AG04450 (cell line): ENCODE results near the gene MSI2. TPM values are rescaled to one million over a fixed set of nuclear protein-coding genes. Genes with fewer than 3 reads are reported as not detected.

Experiments used
- CTCF ChIA-PET: fragments of 300-600, 350-600 bp; formaldehyde crosslinking; extraction: SDS; loops from one replicate; lab custom pipeline; 2022; ENCODE audit warnings: antibody characterized with exemption, inconsistent platforms; lab: Charles Lee
- POLR2A ChIA-PET: fragments of 350-600 bp; formaldehyde crosslinking; extraction: SDS; loops from one replicate; lab custom pipeline; 2021; ENCODE audit warnings: antibody characterized with exemption, inconsistent platforms; lab: Yijun Ruan, JAX
- DNase-seq: peaks from one replicate; pipeline ENCODE4 v3.0.0-alpha.2; 2011; ENCODE audit warnings: low read depth, low spot score
- H3K27ac ChIP-seq: one replicate; pipeline ENCODE4 v1.5.1; 2012; ENCODE audit warnings: low read depth, low read length, control low read depth
- H3K27me3 ChIP-seq: one replicate; pipeline ENCODE4 v1.6.0; 2012; ENCODE audit warnings: low read length; ENCODE audit not compliant: control insufficient read depth, insufficient read depth
- H3K4me3 ChIP-seq: 2 replicates; pipeline ENCODE4 v1.5.1; 2011; ENCODE audit warnings: mild to moderate bottlenecking, low read depth, low read length, control low read depth
- H3K9me3 ChIP-seq: 2 replicates; pipeline ENCODE4 v1.5.1; 2012; ENCODE audit warnings: low read length; ENCODE audit not compliant: control insufficient read depth, insufficient read depth
- polyA plus RNA-seq: library from polyadenylated mRNA; depleted of rRNA; stranded (reverse); fragments of >200 nt; gene quantifications from 2 replicates; pipeline ENCODE4 v1.2.3, GENCODE V29; 2011
- TF ChIP-seq, protein P1 (sequence below): IDR thresholded peaks from 2 replicates; pipeline ENCODE4 v1.5.1; 2011; ENCODE audit warnings: low read depth, low read length, control low read depth, inconsistent platforms

MSI2 gene
- polyA plus RNA-seq, 1 experiment = 26.2 TPM

DNA sequence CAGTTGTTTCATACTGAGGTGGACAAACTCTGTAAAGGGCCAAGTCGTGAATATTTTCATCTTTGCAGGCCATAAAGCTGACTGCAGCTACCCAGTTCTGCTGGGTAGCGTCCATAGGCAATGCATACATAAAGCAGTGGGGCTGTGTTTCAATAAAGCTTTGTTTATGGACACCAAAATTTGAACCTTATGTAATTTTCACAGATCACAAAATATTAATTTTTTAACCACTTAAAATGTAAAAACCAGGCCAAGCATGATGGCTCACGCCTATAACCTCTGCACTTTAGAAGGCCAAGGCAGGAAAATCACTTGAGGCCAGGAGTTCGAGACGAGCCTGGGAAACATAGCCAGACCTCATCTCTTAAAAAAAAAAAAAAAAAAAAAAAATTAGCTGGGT is 340.8 kb downstream of the MSI2 start:
- H3K9me3 ChIP-seq = peaks cover 9% of the 10 kb centered on the region
- peak overlapping the region; percentile 39 for H3K27ac ChIP-seq
- H3K27me3 ChIP-seq = no peaks in the 10 kb centered on the region
- no peak for DNase-seq
- ChIA-PET POLR2A (no interaction called here), CTCF (interaction anchor here (0.6 to 6.5 kb wide), 56 partner anchors 10 to 468 kb away, joined by 3 to 116 read pairs (median 5); partner anchors contain the start of gene MRPS23)
- TF ChIP-seq, protein P1, sequence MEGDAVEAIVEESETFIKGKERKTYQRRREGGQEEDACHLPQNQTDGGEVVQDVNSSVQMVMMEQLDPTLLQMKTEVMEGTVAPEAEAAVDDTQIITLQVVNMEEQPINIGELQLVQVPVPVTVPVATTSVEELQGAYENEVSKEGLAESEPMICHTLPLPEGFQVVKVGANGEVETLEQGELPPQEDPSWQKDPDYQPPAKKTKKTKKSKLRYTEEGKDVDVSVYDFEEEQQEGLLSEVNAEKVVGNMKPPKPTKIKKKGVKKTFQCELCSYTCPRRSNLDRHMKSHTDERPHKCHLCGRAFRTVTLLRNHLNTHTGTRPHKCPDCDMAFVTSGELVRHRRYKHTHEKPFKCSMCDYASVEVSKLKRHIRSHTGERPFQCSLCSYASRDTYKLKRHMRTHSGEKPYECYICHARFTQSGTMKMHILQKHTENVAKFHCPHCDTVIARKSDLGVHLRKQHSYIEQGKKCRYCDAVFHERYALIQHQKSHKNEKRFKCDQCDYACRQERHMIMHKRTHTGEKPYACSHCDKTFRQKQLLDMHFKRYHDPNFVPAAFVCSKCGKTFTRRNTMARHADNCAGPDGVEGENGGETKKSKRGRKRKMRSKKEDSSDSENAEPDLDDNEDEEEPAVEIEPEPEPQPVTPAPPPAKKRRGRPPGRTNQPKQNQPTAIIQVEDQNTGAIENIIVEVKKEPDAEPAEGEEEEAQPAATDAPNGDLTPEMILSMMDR = no peak
- no peak overlapping the region for H3K4me3 ChIP-seq

DNA sequence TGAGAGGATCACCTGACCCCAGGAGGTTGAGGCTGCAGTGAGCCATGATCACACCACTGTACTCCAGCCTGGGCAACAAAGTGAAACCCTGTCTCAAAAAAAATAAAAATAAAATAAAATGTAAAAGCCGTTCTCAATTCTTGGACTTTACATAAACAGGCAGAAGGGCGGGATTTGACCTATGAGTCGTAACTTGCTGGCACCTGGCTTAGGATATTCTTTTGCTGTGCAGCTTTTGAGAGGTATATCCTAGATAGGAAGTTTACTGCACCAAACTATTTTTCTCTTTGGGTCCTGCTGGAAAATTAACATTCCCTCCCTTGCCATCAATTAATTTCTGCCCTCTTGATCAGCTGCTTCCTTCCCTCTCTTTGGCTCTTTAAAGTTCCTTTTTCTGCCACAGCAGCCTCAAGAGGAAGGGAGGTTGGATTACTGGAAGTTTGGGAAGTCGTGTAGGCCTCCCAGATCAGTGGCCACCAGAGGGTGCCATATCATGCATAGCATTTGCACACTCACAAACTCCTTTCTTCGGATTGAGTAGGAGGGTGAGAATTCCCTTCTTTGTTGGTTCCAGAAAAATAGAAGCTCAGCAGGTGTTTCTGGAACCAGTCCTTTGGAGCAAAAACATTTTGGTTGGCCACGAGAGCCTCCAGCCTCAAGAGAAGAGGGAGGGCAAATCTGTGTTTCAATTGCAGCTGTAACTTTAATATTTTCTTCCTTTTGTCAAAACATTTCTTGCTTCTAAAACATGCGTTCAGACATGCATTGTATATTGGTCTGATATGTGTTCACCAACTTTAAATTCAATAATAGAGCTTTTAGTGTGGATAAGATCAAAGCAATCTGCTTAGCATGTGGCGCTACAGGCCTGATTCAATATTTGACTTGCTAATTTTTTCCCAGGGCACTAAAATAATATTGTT is 341.5 kb downstream of the MSI2 start:
- TF ChIP-seq, protein P1 = peak; percentile 96
- no peak for DNase-seq
- Histone ChIP-seq H3K9me3 (peaks cover 9% of the 10 kb centered on the region), H3K27me3 (no peaks in the 10 kb centered on the region), H3K27ac (peak overlapping the region; percentile 39), H3K4me3 (no peak overlapping the region)
- ChIA-PET CTCF (interaction anchor here (0.6 to 6.5 kb wide), 87 partner anchors 9 to 469 kb away, joined by 3 to 116 read pairs (median 4); partner anchors contain the start of gene MRPS23), POLR2A (interaction anchor here (0.6 kb wide), 2 partner anchors 142 to 354 kb away, joined by 3 to 4 read pairs; no protein-coding TSS in a partner anchor)

DNA sequence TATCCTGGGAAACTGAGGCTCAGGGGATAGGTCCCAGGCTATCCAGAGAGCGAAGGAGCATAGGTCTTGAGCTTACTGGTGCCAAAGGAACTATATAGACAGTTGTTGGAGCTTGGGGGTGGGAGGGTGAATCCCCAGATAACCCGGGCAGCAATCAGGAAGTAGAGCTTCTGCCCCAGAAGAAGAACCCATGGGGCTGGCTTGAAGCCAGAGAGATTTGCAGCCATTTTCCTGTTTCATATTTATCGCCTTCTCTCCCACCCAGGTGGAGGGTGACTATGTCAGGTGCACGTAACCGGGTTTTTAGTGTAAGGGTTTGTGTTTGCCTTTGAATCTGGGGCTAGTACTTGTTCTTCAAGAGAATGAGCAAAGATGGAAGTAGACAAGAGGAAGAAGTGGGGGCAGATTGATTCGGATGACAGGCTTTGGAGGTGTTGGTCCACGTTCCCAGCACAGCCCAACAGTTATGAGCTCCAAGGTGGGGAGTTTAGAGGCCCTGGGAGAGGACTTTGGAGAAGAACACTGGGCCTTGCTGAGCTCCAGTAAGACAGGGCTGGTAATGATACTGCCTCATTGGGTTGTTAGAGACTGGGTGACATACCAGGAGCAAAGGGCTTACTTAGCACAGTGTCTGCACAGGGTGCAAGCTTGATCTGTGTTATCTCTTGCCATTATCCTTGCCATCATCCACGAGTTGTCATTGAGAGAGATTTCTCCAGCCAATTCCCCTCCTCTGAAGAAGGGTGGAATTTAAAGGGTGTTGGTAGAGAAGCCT is 343.1 kb downstream of the MSI2 start:
- Histone ChIP-seq H3K9me3 (peaks cover 9% of the 10 kb centered on the region), H3K27ac (no peak overlapping the region), H3K27me3 (no peaks in the 10 kb centered on the region), H3K4me3 (no peak overlapping the region)
- POLR2A ChIA-PET = no interaction called here
- DNase-seq = no peak
- TF ChIP-seq, protein P1 = no peak
- CTCF ChIA-PET = interaction anchor here (1.4 to 6.5 kb wide), 10 partner anchors 13 to 356 kb away, joined by 4 to 116 read pairs (median 30); no protein-coding TSS in a partner anchor

DNA sequence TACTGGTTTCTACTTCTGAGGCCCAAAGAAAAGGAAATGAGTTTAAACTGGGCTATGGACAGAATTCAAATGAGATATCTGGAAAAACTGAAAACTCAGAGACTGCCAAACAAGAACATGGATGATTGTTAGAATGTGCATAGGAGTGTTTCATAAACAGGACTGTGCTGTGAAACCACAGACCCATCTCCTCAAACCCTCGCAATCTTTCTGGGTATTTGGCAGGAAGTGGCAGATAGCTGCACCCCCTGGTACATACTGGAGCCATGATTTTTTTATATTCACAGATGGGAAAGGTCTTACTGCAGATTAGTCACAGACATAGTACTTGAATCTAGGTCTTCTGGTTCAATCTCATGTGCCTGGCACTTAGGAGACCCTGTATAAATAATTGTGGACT is 343.8 kb downstream of the MSI2 start:
- TF ChIP-seq, protein P1 = no peak
- CTCF ChIA-PET = interaction anchor here (3.2 to 6.5 kb wide), 6 partner anchors 14 to 357 kb away, joined by 27 to 116 read pairs (median 40); no protein-coding TSS in a partner anchor
- no peak for DNase-seq
- H3K9me3 ChIP-seq = peaks cover 9% of the 10 kb centered on the region
- POLR2A ChIA-PET = no interaction called here
- H3K27ac ChIP-seq = no peak overlapping the region
- no peaks in the 10 kb centered on the region for H3K27me3 ChIP-seq
- no peak overlapping the region for H3K4me3 ChIP-seq
